Duodenal mucosa (tissue), 2 donors: ENCODE measurements around the gene CEP85L.

Source experiments
- H3K27ac ChIP-seq: one replicate; pipeline ENCODE4 v1.7.0; 2013; ENCODE audit warnings: low read depth, low read length
- H3K27me3 ChIP-seq, 2 donors: one replicate each; pipeline ENCODE4 v1.7.0; 2013; ENCODE audit warnings: low read length in 2 of 2, control low read depth in 1 of 2; ENCODE audit not compliant: insufficient read depth in 2 of 2, control insufficient read depth in 1 of 2
- H3K36me3 ChIP-seq, 2 donors: one replicate each; pipeline ENCODE4 v1.7.0; 2013; ENCODE audit warnings: low read length in 2 of 2, control low read depth in 1 of 2; ENCODE audit not compliant: insufficient read depth in 2 of 2, control insufficient read depth in 1 of 2
- H3K4me1 ChIP-seq, 2 donors: one replicate each; pipeline ENCODE4 v1.7.0; 2013; ENCODE audit warnings: low read length in 2 of 2, control low read depth in 1 of 2; ENCODE audit not compliant: insufficient read depth in 2 of 2, control insufficient read depth in 1 of 2
- H3K4me3 ChIP-seq, 2 donors: one replicate each; pipeline ENCODE4 v1.7.0; 2013; ENCODE audit warnings: low read length in 2 of 2, low read depth in 1 of 2
- H3K9ac ChIP-seq, 2 donors: one replicate each; pipeline ENCODE4 v1.7.0; 2013; ENCODE audit warnings: low read length in 2 of 2, low read depth in 1 of 2
- H3K9me3 ChIP-seq, 2 donors: one replicate each; pipeline ENCODE4 v1.7.0; 2013; ENCODE audit warnings: low read length in 2 of 2, control low read depth in 1 of 2; ENCODE audit not compliant: control insufficient read depth in 1 of 2

Gene CEP85L

DNA sequence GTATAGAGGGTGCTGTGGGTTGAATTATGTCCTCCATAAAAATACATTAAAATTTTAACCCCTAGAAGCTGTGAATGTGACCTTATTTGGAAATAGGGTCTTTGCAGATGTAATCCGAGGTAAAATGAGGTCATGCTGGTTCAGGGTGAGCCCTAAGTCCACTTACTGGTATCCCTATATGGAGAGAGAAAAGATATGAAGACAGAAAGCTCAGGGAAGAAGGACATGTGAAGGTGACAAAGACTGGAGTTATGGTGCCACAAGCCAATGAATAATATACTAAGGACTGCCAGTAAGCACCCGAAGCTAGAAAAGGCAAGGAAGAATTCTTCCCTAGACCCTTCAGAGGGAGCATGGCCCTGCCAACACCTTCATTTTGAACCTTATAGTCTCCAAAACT lies 53.1 kb downstream of the CEP85L start:
- no peaks in the 10 kb centered on the region for H3K27me3 ChIP-seq
- no peaks in the 10 kb centered on the region for H3K4me1 ChIP-seq
- no peak overlapping the region for H3K27ac ChIP-seq
- H3K9ac ChIP-seq = no peak overlapping the region
- H3K36me3 ChIP-seq = no peaks in the 10 kb centered on the region
- H3K4me3 ChIP-seq = no peak overlapping the region
- no peaks in the 10 kb centered on the region for H3K9me3 ChIP-seq

DNA sequence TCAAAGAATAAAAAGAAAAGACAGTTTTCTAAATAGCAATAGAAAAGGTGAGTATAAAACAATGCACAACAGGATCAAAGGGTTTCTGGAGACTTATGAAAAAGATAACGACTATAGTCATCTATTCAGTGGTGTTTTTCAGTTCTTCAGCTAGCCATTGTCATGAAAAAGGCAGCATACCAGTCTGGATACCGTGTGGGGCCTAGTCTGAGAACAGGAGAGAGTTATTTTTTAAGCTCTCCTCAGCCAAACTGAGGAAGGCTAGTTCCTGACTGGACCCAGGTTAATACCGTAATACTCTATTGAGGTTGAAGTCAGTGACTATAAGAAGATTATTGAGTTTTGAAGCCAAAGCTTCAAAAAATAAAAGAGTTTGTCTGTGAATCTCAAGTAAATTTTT lies 53.8 kb downstream of the CEP85L start:
- no peaks in the 10 kb centered on the region for H3K4me1 ChIP-seq
- H3K27me3 ChIP-seq = no peaks in the 10 kb centered on the region
- H3K27ac ChIP-seq = no peak overlapping the region
- H3K9me3 ChIP-seq = no peaks in the 10 kb centered on the region
- H3K36me3 ChIP-seq = no peaks in the 10 kb centered on the region
- H3K4me3 ChIP-seq = no peak overlapping the region
- H3K9ac ChIP-seq = no peak overlapping the region

DNA sequence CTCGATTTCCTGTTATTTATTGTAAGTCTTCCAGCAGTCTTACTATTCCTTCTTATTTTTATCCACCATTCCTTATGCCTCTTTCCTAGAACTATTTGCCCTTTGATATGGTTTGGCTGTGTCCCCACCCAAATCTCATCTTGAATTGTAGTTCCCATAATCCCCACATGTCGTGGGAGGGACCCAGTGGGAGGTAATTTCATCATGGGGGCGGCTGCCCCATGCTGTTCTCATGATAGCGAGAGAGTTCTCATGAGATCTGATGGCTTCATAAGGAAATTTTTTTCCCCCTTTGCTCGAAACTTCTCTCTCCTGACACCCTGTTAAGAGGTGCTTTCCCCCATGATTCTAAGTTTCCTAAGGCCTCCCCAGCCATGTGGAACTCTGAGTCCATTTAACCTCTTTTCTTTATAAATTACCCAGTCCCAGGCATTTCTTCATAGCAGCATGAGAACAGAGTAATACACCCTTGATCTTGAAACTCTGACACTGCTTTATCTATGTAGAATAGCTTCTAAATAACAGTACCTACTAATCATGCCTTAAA lies 54.5 kb downstream of the CEP85L start:
- no peaks in the 10 kb centered on the region for H3K9me3 ChIP-seq
- H3K27ac ChIP-seq = no peak overlapping the region
- H3K27me3 ChIP-seq = no peaks in the 10 kb centered on the region
- H3K4me3 ChIP-seq = no peak overlapping the region
- no peaks in the 10 kb centered on the region for H3K36me3 ChIP-seq
- H3K9ac ChIP-seq = no peak overlapping the region
- no peaks in the 10 kb centered on the region for H3K4me1 ChIP-seq

DNA sequence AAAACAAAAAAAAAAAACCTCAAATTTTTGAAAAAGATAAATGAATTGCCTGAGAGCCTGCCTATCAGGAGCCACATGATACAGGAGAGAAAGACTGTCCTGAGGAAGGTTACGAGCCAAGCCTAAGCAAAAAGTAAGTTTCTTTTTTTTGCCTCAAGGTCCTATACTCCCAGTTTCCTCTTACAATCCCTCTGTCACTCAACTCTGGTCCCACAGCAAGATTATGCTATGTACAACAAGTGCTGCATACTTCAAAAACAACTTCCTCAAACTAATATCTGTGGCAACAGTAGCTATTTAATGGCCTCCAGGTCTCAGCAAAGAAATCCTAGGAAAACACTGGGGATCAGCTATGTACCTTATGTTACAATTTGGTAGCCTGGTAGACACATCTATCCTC lies 56.5 kb downstream of the CEP85L start:
- Histone ChIP-seq H3K9ac (no peak overlapping the region), H3K4me3 (no peak overlapping the region), H3K4me1 (no peaks in the 10 kb centered on the region), H3K9me3 (no peaks in the 10 kb centered on the region), H3K36me3 (no peaks in the 10 kb centered on the region), H3K27me3 (no peaks in the 10 kb centered on the region), H3K27ac (no peak overlapping the region)

DNA sequence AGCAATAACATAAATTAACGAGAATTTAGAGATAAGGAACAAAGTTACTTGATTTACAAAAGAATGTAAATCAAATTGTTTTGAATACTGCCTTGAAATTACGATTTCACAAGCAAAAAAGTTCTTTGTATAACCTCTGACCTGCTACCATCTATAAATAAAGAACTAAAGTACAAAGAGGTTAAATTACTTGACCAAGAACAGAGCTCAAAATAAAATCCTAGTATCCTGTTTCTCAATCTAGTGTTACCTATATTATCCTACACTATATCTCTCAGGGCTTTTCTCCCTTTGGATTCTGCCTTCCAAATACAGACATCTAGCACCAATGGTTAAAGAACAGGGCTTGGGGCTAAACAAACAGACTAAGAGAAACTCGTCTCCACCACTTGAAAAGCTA lies 59.5 kb downstream of the CEP85L start:
- Histone ChIP-seq H3K9me3 (no peaks in the 10 kb centered on the region), H3K27me3 (no peaks in the 10 kb centered on the region), H3K4me3 (no peak overlapping the region), H3K36me3 (no peaks in the 10 kb centered on the region), H3K27ac (no peak overlapping the region), H3K4me1 (peaks cover 0 to 4% of the 10 kb centered on the region in 2 donors), H3K9ac (no peak overlapping the region)

DNA sequence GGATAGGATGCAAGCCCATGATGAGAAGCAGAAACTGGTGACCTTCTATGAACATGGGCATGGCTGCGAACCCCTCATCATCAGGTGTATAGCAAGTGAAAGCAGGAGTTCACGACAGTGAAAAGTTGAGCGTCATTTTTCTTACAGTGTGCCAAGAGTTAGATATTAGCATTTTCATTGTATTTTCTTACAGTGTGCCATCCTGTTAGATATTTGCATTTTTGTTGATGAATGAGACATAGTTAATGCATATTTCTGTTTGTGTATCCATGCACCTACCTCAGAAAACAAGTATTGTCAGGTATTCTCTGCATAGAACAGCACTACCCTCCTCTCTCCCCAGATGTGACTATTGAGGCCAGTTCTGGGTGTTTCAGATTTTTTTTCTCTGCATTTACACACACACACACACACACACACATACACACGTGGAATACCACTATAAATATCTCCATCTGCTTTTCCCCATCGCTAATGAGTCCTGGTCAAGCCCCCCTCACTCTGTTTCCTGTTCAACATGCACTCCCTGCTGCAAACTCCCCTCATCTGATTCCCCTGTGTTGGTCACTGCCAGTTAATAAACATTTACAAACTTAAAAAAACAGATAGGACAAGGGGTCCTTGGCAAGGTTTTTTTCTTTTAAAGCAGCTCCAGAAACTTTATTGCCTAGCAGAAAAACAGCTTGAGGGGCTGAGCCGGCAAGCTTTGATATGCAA lies 61.6 kb downstream of the CEP85L start:
- no peaks in the 10 kb centered on the region for H3K9me3 ChIP-seq
- no peaks in the 10 kb centered on the region for H3K27me3 ChIP-seq
- peaks cover 0 to 11% of the 10 kb centered on the region in 2 donors for H3K4me1 ChIP-seq

DNA sequence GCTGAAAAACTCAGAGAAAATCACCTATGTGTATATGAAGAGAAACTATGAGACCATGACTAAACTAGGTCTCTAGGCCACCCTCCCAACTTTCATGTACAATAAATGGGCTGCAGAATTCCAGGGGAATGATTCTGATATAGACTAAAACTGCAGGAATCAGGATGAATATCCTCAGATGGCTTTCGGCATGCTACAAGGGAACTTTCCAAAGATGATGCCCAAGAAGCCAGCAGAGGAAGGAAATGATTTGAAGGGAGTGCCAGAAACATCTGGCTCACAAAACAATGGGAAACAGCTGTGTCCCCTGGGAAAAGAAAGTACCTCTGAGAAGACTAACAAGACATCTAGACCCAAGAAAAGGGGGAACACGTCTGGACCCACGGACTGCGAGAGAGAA lies 62.2 kb downstream of the CEP85L start:
- H3K9ac ChIP-seq = no peak overlapping the region
- no peaks in the 10 kb centered on the region for H3K36me3 ChIP-seq
- peaks cover 0 to 11% of the 10 kb centered on the region in 2 donors for H3K4me1 ChIP-seq
- H3K4me3 ChIP-seq = no peak overlapping the region
- no peaks in the 10 kb centered on the region for H3K9me3 ChIP-seq
- no peak overlapping the region for H3K27ac ChIP-seq
- H3K27me3 ChIP-seq = no peaks in the 10 kb centered on the region

More for the DNA sequence above, 61.6 kb downstream of the CEP85L start:
- H3K4me3 ChIP-seq = no peak overlapping the region
- H3K9ac ChIP-seq = no peak overlapping the region
- H3K27ac ChIP-seq = no peak overlapping the region
- H3K36me3 ChIP-seq = no peaks in the 10 kb centered on the region

DNA sequence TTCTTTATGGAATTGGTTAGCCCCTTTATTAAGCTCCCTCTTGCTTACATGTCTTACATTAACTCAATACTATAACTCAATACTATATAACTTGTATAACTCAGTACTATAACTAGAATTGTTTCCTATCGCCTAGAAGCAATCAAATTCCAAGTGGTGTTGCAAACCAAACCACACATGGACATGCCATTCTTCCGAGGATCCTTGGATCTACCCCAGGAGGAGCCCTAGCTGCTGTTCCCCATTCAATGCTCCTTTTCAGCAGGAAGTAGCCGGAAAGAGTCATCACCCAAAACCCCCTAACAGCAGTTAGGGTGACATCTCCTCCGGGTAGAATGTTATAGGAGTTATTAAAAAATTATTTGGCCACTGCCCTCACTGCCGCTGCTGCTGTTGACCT lies 62.8 kb downstream of the CEP85L start:
- Histone ChIP-seq H3K9me3 (no peaks in the 10 kb centered on the region), H3K9ac (no peak overlapping the region), H3K27me3 (no peaks in the 10 kb centered on the region), H3K4me3 (no peak overlapping the region), H3K27ac (no peak overlapping the region), H3K4me1 (peaks cover 0 to 11% of the 10 kb centered on the region in 2 donors), H3K36me3 (no peaks in the 10 kb centered on the region)

DNA sequence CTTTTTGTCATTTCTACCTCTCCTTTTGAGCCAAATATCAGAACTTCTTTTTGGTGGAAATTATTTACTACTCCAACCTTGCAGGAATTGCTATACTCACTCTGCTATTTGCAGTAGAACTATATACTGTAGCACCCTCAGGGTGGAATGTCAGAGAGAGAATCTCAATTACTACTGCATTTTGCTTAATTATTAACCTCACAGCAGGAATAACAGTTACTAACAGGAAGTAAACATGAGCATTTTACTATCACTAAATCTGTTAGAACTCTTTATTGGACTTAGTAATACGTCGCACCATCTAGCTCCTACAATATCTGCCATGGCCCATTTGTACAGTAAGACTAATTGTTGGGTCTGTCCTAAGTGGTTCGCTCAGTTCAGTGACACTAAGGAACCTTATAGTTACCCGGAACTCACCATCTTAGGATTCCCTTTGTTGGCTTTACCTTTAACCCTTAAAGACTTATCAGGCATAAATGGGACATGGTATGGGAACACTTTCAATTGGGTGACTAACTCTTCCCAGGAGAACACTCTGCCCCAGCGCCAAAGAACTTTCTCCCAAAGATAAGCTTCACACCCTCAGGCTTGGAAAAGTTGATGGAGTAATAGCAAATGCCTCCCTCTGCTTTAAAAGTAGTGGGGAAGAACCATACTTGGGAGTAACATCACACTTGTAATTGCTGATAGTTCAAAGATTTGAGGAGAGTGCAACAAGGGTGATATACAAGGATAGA lies 64.5 kb downstream of the CEP85L start:
- Histone ChIP-seq H3K9me3 (no peaks in the 10 kb centered on the region), H3K27me3 (no peaks in the 10 kb centered on the region), H3K4me3 (peak overlapping the region; percentile 9 to 11), H3K4me1 (peaks cover 2 to 11% of the 10 kb centered on the region in 2 donors), H3K36me3 (no peaks in the 10 kb centered on the region), H3K27ac (no peak overlapping the region), H3K9ac (no peak overlapping the region)

DNA sequence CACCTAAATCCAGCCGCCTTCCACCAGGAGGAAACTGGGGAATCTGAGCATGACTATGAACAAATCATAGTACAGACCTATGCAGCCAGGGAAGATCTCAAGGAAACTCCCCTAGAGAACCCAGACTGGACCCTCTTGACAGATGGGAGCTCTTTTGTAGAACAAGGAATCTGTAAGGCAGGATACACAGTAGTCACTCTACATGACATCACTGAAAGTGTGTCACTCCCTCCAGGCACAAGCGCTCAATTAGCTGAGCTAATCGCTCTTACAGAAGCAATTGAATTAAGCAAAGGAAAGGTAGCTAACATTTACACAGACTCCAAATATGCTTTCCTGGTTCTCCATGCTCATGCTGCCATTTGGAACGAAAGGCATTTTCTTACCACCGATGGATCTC lies 66.5 kb downstream of the CEP85L start:
- H3K4me1 ChIP-seq = peaks cover 3 to 19% of the 10 kb centered on the region in 2 donors
- no peak overlapping the region for H3K27ac ChIP-seq
- no peaks in the 10 kb centered on the region for H3K27me3 ChIP-seq
- no peak overlapping the region for H3K4me3 ChIP-seq
- H3K9ac ChIP-seq = no peak overlapping the region
- H3K9me3 ChIP-seq = peaks cover 0 to under 1% of the 10 kb centered on the region in 2 donors
- no peaks in the 10 kb centered on the region for H3K36me3 ChIP-seq
